ENCODE measurements around the gene RAB29. TPM values are rescaled to one million over a fixed set of nuclear protein-coding genes. Genes with fewer than 3 reads are reported as not detected.
A peak's percentile ranks its signal among the peaks of the same experiment; 100 is the strongest.

RAB29 gene
- total and polyA plus RNA-seq, 2 donors (not counting 1 experiment from before 2014, with no cell fraction given) = 34.5 to 35.2 TPM

DNA sequence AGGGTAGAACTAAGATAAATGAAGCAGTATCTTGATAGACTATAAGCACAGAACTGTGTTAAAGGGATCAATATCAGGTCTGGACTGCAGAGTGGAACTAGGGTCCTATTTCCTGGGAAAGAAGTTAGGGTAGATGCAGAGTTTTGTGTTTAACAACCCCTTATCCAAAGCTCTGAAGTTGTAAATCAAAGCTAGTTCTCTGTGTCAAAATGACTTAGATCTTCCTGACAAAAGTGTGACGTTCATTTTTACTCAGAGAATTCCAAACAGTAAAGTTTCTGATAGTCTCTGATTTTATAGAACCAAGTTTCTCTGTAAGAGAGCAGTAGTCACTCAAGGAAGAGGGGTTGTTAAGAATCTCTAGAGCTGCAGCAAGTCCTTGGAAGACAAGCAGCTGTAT lies 33.6 kb downstream of the RAB29 start:
- no peak for TF ChIP-seq EZH2 (IDR thresholded peaks at IDR 0.05; ENCODE audit: low read length, missing control alignments)
- TF ChIP-seq, protein P1, sequence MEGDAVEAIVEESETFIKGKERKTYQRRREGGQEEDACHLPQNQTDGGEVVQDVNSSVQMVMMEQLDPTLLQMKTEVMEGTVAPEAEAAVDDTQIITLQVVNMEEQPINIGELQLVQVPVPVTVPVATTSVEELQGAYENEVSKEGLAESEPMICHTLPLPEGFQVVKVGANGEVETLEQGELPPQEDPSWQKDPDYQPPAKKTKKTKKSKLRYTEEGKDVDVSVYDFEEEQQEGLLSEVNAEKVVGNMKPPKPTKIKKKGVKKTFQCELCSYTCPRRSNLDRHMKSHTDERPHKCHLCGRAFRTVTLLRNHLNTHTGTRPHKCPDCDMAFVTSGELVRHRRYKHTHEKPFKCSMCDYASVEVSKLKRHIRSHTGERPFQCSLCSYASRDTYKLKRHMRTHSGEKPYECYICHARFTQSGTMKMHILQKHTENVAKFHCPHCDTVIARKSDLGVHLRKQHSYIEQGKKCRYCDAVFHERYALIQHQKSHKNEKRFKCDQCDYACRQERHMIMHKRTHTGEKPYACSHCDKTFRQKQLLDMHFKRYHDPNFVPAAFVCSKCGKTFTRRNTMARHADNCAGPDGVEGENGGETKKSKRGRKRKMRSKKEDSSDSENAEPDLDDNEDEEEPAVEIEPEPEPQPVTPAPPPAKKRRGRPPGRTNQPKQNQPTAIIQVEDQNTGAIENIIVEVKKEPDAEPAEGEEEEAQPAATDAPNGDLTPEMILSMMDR (conservative IDR thresholded peaks at IDR 0.05 in 1 of 2, IDR thresholded peaks at IDR 0.05 in 1 of 2; ENCODE audit: low read depth in 1 of 2, low read length in 2 of 2) = no peak
- no peak overlapping the region for H3K27ac ChIP-seq (ENCODE audit: insufficient read depth, low read length)
- H3K9me3 ChIP-seq (ENCODE audit: control insufficient read depth, insufficient read depth, low read depth, low read length) = no peaks in the 10 kb centered on the region
- peaks cover 94% of the 10 kb centered on the region for H3K79me2 ChIP-seq (ENCODE audit: control insufficient read depth, insufficient read depth, low read length)
- DNase-seq (ENCODE audit: low read depth in 2 of 2) = no peak
- H3K9ac ChIP-seq (ENCODE audit: insufficient read depth, low read length) = no peak overlapping the region
- H3K4me3 ChIP-seq (replicated peaks in 1 of 4; ENCODE audit: control extremely low read depth in 1 of 4, insufficient read depth in 1 of 4, low read depth in 3 of 4, low read length in 4 of 4) = no peak overlapping the region
- no peaks in the 10 kb centered on the region for H3K36me3 ChIP-seq (ENCODE audit: control insufficient read depth, insufficient read depth, low read length)
- no peak overlapping the region for H3K4me2 ChIP-seq (ENCODE audit: extremely low read depth, insufficient read depth, low read length)
- peaks cover 7% of the 10 kb centered on the region for H4K20me1 ChIP-seq (ENCODE audit: control insufficient read depth, extremely low read depth, insufficient read depth, low read length)
- H3K4me1 ChIP-seq (ENCODE audit: control insufficient read depth, extremely low read depth, insufficient read depth, low read length) = no peaks in the 10 kb centered on the region
- H2AFZ ChIP-seq (ENCODE audit: low read length) = no peak overlapping the region
- H3K27me3 ChIP-seq (ENCODE audit: control insufficient read depth, insufficient read depth, low read length) = no peaks in the 10 kb centered on the region

DNA sequence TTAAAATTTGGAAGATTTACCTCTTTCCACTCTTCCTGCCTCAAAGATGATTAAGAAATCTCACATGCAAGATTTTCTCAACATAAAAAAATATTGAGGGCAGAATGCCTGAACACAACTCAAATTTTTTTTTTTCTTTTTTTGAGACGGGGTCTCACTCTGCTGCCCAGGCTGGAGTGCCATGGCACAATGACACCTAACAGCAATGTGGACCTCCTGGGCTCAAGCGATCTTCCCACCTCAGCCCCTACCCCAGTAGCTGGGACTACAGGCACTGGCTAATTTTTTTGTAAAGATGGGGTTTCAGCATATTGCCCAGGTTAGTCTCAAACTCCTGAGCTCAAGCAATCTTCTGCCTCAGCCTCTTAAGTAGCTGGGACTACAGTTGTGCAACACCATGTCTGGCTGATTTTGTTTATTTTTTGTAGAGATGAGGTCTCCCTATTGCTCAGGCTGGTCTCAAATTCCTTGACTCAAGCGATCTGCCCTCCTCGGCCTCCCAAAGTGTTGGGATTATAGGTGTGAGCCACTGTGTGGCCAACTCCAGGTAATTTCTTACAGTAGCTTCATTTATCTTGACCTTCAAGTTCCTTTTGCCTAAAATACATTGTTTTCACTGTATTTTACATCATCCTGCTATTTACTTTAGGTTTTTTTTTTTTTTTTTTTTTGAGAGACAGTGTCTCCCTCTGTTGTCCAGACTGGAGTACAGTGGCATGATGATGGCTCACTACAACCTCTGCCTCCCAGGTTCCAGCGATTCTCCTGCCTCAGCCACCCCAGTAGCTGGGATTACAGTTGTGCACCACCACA lies 35.7 kb downstream of the RAB29 start:
- Histone ChIP-seq H3K36me3 (ENCODE audit: control insufficient read depth, insufficient read depth, low read length) (no peaks in the 10 kb centered on the region), H3K9ac (ENCODE audit: insufficient read depth, low read length) (no peak overlapping the region), H3K79me2 (ENCODE audit: control insufficient read depth, insufficient read depth, low read length) (peaks cover 93% of the 10 kb centered on the region), H2AFZ (ENCODE audit: low read length) (no peak overlapping the region), H3K4me1 (ENCODE audit: control insufficient read depth, extremely low read depth, insufficient read depth, low read length) (no peaks in the 10 kb centered on the region), H3K4me3 (replicated peaks in 1 of 4; ENCODE audit: control extremely low read depth in 1 of 4, insufficient read depth in 1 of 4, low read depth in 3 of 4, low read length in 4 of 4) (no peak overlapping the region), H3K9me3 (ENCODE audit: control insufficient read depth, insufficient read depth, low read depth, low read length) (no peaks in the 10 kb centered on the region), H3K27me3 (ENCODE audit: control insufficient read depth, insufficient read depth, low read length) (no peaks in the 10 kb centered on the region), H3K27ac (ENCODE audit: insufficient read depth, low read length) (no peak overlapping the region), H4K20me1 (ENCODE audit: control insufficient read depth, extremely low read depth, insufficient read depth, low read length) (peaks cover 7% of the 10 kb centered on the region), H3K4me2 (ENCODE audit: extremely low read depth, insufficient read depth, low read length) (no peak overlapping the region)
- TF ChIP-seq EZH2 (IDR thresholded peaks at IDR 0.05; ENCODE audit: low read length, missing control alignments) = no peak
- TF ChIP-seq, protein P1 (conservative IDR thresholded peaks at IDR 0.05 in 1 of 2, IDR thresholded peaks at IDR 0.05 in 1 of 2; ENCODE audit: low read depth in 1 of 2, low read length in 2 of 2) = peak; percentile 14 to 44
- DNase-seq (ENCODE audit: low read depth in 2 of 2) = peak; percentile 69 to 93

GRCh38 chr1:205735218-205735617 lies 40.1 kb downstream of the RAB29 start:
- Histone ChIP-seq H3K79me2 (ENCODE audit: control insufficient read depth, insufficient read depth, low read length) (peaks cover 91% of the 10 kb centered on the region), H3K9ac (ENCODE audit: insufficient read depth, low read length) (no peak overlapping the region), H4K20me1 (ENCODE audit: control insufficient read depth, extremely low read depth, insufficient read depth, low read length) (peaks cover 4% of the 10 kb centered on the region), H3K27ac (ENCODE audit: insufficient read depth, low read length) (no peak overlapping the region), H3K4me2 (ENCODE audit: extremely low read depth, insufficient read depth, low read length) (no peak overlapping the region), H3K36me3 (ENCODE audit: control insufficient read depth, insufficient read depth, low read length) (no peaks in the 10 kb centered on the region), H3K4me1 (ENCODE audit: control insufficient read depth, extremely low read depth, insufficient read depth, low read length) (peaks cover 2% of the 10 kb centered on the region), H3K27me3 (ENCODE audit: control insufficient read depth, insufficient read depth, low read length) (no peaks in the 10 kb centered on the region), H3K9me3 (ENCODE audit: control insufficient read depth, insufficient read depth, low read depth, low read length) (no peaks in the 10 kb centered on the region), H2AFZ (ENCODE audit: low read length) (no peak overlapping the region), H3K4me3 (replicated peaks in 1 of 4; ENCODE audit: control extremely low read depth in 1 of 4, insufficient read depth in 1 of 4, low read depth in 3 of 4, low read length in 4 of 4) (no peak overlapping the region)
- no peak for DNase-seq (ENCODE audit: low read depth in 2 of 2)
- no peak for TF ChIP-seq EZH2 (IDR thresholded peaks at IDR 0.05; ENCODE audit: low read length, missing control alignments)
- TF ChIP-seq, protein P1 (conservative IDR thresholded peaks at IDR 0.05 in 1 of 2, IDR thresholded peaks at IDR 0.05 in 1 of 2; ENCODE audit: low read depth in 1 of 2, low read length in 2 of 2) = no peak
